ENCODE results near the gene COL4A1.

COL4A1 gene

DNA sequence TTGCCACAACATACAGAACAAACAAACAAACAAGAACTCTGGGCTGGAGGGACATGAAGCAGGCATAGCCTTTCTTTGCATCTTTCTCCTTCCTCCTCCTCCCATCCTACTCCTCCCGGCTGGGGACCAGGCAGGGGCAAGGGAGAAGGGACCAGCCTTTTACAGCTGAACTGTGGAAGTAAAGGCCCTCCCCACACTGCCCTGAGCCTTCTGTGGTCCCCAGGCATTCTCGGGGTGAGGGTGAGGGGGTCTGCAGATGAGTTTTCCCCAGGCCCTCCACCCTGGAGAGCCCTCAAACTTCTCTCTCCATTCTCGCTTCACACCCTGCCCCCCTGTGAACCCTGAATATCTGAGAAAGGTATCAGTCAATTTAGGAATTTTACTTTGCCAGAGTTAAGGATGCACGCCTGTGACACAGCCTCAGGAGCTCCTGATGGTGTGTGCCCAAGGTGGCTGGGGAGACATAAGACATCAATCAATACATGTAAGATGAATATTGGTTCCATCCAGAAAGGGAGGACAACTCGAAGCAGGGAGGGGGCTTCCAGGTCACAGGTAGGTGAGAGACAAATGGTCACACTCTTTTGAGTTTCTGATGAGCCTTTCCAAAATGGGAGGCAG lies 170.9 kb downstream of the COL4A1 start:
- DNase-seq (ENCODE audit: low spot score), result no peak
- TF ChIP-seq, protein P1, sequence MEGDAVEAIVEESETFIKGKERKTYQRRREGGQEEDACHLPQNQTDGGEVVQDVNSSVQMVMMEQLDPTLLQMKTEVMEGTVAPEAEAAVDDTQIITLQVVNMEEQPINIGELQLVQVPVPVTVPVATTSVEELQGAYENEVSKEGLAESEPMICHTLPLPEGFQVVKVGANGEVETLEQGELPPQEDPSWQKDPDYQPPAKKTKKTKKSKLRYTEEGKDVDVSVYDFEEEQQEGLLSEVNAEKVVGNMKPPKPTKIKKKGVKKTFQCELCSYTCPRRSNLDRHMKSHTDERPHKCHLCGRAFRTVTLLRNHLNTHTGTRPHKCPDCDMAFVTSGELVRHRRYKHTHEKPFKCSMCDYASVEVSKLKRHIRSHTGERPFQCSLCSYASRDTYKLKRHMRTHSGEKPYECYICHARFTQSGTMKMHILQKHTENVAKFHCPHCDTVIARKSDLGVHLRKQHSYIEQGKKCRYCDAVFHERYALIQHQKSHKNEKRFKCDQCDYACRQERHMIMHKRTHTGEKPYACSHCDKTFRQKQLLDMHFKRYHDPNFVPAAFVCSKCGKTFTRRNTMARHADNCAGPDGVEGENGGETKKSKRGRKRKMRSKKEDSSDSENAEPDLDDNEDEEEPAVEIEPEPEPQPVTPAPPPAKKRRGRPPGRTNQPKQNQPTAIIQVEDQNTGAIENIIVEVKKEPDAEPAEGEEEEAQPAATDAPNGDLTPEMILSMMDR (IDR thresholded peaks at IDR 0.05; ENCODE audit: extremely low read depth, missing control alignments), result no peak

DNA sequence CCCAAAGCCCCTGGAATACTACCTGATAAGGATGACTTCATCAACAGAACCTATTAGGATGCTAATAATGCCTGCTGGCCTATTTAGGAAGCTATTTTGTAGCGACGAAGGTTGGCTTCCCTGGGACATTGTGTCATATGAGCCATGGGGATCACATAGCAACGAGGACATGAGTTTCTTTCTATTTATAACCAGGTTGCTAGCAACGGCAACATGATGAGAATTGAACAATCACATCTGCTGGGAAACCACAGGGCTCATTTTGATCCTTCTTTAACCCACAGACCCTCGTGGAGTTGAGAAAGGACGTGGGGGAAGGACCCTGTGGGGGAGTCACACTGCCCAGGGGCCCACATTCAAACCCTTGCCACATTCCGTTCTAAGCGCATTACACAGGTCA lies 172.2 kb downstream of the COL4A1 start:
- TF ChIP-seq, protein P1 (IDR thresholded peaks at IDR 0.05; ENCODE audit: extremely low read depth, missing control alignments), result no peak
- no peak for DNase-seq (ENCODE audit: low spot score)

DNA sequence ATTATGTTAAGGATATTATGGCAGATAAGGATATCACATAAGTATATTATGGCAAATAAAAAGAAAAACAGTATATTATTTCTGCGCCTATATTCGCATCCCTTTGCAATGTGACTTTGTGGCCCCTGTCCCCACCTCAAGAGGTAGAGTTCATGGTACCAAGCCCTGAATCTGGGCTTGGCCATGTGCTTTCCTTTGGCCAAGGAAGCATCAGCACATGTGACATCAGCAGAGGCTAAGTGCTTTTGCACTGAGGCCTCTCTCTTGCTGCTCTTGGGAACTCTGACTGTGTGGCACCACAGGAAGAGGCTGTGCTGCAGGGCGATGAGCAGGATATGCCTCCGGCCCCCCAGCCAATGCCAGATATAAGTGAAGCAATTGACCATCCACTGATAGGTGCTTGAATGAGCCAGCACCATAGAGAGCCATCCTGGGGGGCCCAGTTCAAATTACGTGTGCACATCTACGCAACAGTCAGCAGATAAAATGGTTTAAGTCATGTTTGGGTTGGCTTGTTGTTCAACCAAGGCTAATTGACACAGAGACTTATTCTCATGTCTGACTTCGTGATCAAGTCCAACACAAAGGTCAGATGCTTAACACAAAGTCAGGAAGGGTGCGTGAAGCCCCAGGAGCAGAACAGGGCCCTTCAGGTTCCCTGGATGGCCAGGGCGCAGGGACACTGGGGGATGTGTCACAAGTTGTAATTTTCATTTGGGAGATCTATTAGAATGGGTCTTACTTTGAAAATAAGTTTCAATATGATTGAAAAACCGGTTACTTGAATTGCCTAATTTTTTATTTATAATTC lies 173.3 kb downstream of the COL4A1 start:
- TF ChIP-seq, protein P1 (IDR thresholded peaks at IDR 0.05; ENCODE audit: extremely low read depth, missing control alignments), result no peak
- no peak for DNase-seq (ENCODE audit: low spot score)

DNA sequence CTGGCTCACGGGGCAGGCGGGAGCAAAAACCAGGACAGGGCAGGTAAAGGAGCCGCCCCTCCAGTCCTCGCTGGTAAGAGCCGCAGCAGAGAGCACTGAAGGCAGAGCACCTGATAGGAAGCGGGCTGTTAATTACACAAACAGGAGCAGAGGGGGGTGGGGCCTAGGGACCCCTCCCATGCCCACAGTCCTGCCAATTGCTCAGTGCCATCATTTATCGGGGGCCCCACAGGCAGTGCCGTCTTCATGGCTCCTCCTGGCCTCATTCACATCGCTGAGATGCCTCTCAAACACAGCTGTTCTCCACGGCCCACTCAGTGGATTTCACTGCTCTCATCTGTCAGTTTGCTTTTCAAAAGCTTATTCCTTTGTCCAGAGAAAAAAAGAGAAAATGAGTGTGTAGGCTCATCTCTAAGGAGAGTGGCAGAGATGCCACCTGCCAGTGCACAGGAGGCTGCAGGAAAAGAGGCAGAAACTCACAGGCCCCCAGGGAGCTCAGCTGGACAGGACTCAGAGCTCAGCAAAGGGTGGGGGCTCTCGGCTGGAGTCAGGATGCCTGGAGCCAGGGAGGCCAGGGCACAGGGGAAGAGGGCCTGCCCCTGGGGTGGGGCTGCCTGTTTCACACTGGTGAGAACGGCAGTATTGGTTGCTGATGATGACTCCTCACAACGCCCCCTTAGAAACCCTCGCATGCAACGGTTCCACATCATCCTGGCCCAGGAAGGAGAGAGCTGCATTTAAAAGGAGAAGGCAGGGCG lies 174.6 kb downstream of the COL4A1 start:
- TF ChIP-seq, protein P1 (IDR thresholded peaks at IDR 0.05; ENCODE audit: extremely low read depth, missing control alignments), result no peak
- DNase-seq (ENCODE audit: low spot score), result no peak

DNA sequence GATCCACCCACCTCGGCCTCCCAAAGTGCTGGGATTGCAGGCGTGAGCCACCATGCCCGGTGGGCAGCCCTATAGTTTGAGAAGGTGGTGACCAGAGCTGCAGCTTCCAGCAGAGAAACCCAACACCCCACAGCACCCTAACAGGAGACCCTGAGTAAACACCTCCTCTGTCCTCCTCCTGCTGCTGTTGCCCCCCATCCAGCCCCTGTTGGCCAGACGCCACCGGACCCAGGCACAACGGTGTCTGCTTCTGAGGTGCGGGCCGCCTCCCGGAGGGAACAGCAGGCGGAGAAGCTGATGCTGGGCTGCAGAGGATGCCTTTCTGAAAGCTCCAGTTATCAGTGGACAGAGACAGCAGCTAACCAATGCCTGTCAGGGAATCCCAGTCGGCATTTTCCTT lies 175.5 kb downstream of the COL4A1 start:
- TF ChIP-seq, protein P1 (IDR thresholded peaks at IDR 0.05; ENCODE audit: extremely low read depth, missing control alignments), result no peak
- no peak for DNase-seq (ENCODE audit: low spot score)

DNA sequence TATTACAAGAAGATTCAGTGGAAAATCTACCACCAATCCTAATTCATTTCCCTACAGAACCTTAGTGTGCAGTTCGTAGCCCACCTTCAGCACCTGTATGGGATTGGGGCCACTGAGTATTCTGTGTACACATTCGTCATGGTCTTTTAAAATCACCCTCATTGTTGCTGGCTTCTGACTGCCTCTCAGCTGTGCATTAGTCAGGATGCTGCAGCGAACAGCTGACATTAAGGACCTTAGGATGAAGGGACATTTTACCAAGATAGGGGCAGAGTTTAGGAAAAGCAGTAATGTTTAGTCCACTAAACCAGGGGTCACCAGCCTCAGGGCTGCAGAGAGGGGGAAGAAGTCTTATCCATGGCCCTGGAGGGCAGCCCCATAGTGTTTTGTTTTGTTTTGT lies 176.5 kb downstream of the COL4A1 start:
- TF ChIP-seq, protein P1 (IDR thresholded peaks at IDR 0.05; ENCODE audit: extremely low read depth, missing control alignments), result no peak
- no peak for DNase-seq (ENCODE audit: low spot score)
